NCI-H1694 (cell line): ENCODE data around the gene PLA2G5.

Experiments used
- DNase-seq: peaks from one replicate; lab custom pipeline; 2025; lab: John Stamatoyannopoulos, UW

PLA2G5 gene

GRCh38 chr1:20068722-20069121, 1.3 kb upstream of the PLA2G5 start:
- no peak for DNase-seq

- DNase-seq = no peak
These were observed 363 bp downstream of the PLA2G5 start for GRCh38 chr1:20070357-20070756.

DNA sequence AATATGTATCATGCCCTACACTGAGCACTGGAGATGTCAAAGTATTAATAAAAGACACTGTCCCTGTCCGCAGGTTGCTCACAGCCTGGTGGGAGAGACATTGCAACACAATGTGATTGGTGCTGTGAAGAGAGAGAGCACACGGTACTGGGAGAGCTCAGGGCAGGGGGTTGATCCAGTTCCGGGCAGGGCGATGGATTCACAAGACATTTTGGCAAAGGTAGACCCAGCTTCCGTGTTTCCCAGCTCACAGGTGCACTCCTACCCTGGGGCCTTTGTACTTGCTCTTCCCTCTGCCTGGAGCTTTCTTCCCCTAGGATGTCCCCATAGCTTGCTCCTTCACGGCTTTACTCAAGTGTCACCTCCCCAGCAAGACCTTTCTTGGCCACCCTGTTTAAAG, 1.4 kb downstream of the PLA2G5 start:
- DNase-seq = no peak

- DNase-seq = no peak
These were observed 2.8 kb downstream of the PLA2G5 start for GRCh38 chr1:20072771-20073170.

- no peak for DNase-seq
These were observed 3.3 kb downstream of the PLA2G5 start for GRCh38 chr1:20073256-20073655.

DNA sequence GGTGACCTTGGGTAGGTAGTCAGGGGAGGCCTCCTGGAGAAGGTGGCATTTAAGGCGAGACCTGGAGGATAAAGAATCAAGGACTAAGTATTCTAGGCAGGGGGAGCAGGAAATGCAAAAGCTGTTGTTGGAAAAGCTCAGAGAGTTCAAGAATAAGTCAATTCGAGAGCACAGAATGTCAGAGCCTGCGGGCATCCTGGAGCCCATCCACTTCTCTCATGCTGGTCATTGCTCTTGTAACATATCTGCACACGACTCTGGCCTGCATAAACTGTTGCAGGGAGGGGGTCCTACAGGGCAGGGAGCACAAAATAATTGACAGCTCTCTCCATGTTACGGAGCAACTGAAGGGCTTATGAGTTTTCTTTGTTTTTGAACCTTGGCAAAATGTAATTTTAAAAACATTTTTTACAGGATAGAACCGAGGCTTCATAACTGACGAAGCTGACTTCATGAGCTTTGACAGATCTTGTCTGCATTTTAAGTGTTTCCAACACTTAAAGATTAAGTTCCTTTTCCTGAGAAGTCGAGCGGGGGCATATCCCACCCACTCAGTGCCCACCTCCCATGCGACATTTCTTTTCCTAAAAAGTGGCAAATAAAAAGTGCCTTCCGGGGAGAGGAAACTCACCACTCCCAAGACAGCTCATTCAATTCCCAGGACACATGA, 4.2 kb downstream of the PLA2G5 start:
- no peak for DNase-seq

GRCh38 chr1:20074725-20075171, 4.8 kb downstream of the PLA2G5 start:
- DNase-seq = no peak

- no peak for DNase-seq
These were observed 5.4 kb downstream of the PLA2G5 start for GRCh38 chr1:20075345-20075744.

GRCh38 chr1:20076223-20076622, 6.2 kb downstream of the PLA2G5 start:
- DNase-seq = no peak

- no peak for DNase-seq
These were observed 6.9 kb downstream of the PLA2G5 start for GRCh38 chr1:20076710-20077461.

- DNase-seq = no peak
These were observed 8.2 kb downstream of the PLA2G5 start for GRCh38 chr1:20078171-20078651.

- DNase-seq = no peak
These were observed 8.7 kb downstream of the PLA2G5 start for GRCh38 chr1:20078711-20079110.

DNA sequence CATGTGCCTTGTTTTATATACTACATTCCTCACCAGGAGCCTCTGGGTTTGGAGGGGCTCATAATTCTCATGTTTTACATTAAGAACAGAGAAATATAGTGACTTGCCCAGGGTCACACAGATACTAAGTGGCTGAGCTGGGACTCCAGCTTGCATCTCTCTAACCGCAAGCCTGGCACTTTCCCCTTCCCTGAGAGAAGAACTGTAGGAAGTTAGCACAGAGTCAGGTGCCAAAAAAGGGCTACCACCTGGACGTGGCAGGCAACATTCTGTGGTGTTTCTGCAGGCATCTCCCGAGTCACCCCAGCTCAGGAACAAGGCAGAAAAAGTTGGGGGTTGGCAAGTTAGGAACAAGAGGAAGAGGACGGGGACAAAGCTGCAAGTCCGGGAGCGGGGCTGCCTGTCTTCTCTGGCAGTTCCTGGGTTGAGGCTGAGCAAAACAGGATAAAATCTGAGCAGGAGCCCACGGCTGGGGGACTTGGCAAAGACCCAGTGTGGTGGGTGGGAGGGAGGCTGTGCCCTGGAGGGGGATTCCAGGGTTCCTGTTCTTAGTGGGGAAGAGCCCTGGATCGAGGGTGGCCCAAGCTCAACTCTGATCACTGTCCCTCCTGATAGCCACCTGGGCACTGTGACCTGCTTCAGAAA, 9.8 kb downstream of the PLA2G5 start:
- no peak for DNase-seq

DNA sequence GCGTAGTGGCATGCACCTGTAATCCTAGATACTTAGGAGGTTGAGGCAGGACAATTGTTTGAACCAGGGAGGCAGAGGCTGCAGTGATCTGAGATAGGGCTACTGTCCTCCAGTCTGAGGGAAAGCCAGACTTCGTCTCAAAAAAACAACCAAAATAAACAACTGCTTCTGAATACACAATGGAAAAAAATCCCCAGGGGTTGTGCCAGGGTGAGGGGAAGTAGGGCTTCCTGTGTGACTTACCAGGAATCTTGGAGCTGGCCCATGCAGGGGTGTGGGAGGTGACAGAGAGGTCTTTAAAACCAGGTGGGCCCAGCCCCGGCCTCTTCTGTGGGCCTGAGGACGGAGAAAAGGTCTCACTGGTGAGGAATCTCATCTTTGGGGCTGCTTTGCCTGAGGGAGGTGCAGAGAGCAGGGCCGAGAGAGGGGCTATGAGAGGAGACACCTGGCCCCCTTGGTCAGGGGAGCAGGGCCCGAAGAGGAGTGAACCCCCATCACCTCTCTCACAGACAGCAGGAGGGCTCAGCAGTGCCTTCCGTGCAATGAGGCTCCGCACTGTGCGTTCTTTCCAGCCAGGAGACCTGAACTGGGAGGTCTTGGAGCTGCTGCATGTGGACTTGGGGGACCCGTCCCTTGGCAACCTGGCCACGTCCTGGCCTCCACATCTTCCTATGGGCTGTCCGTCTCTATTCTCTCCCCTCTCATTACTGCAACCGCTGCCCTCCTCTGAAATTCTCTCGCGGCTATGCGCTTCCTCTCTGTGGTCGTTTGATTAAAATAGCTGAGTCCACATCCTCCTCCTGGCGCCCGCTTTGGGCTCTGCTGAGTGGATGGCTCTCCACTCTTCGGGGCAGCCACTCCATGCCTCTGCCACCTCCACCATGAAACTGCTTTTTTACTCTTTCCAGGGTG, 10.7 kb downstream of the PLA2G5 start:
- DNase-seq = no peak

DNA sequence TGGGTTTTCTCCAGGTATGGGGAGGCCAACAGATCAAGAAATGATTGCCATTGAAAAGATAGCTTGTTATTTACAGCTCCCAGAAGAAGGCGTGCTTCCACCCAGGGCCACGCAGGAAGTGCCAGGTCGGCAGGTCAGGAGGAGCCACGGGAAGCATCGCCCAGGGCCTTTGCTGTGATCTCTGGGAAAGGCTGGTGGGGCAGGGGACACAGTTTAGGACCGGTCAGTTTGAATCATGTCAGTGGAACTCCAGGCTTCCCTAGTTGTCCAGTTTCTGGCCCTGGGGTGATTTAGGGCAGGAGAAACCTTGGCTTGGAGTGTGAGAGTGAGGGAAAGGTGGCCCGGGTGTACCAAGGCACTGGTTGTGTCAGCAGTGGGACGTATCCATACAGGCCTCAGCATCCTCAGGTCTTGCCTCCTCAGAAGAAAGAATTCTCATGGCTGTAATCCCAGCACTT, 11.4 kb downstream of the PLA2G5 start:
- no peak for DNase-seq

DNA sequence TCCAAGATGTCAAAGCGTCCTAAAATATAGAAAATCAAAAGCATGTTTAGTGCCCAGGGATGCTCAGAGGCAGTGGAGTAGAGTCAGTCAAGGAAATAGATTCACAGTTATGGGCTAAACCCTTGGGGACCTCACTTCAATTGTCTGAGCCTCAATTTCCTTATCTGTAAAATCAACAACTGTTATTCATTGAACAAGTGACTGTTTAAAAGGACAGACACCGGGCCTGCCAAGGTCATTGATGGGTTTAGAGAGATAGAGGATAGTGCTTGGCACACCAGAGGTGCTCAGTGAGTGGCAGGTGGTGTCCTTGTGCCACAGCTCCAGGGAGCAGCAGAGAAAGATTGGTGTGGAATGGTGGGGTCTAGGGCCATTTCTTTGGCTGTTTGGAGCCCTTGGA, 12.8 kb downstream of the PLA2G5 start:
- DNase-seq = no peak

- DNase-seq = no peak
These were observed 13.4 kb downstream of the PLA2G5 start for GRCh38 chr1:20083178-20083944.

GRCh38 chr1:20086800-20087199, 16.8 kb downstream of the PLA2G5 start:
- peak; percentile 20 for DNase-seq

- no peak for DNase-seq
These were observed 17.7 kb downstream of the PLA2G5 start for GRCh38 chr1:20087668-20088067.

DNA sequence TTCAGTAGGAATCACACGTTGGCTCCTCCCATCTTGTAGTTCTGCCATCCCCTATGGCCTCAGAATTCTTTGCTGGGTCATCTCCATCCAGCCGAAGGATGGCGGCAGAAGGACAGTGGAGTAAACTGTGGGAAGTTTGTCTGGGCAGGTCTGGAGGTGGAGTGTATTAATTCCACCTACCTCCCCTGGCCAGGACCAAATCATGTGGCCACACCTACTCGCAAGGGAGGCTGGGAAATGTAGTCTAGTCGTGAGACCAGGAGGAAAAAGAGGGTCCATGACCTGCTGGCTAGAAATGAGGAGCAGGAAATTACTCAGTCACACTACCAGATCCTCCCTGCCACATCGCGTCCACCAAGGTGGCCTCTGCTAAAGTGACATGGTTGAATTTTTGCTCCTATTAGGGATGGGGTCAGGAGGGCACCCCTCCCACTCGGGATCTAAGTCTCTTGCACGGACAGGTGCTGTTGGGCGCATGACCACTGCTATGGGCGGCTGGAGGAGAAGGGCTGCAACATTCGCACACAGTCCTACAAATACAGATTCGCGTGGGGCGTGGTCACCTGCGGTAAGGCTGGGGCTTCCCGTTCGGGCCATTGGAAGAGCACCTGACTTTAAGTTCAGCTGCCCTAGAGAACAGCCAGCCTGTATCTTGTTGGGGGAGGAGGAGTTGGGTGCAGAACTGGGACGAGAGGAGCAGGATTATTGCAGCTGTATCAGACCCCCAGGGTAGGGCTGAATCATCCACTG, 19.5 kb downstream of the PLA2G5 start:
- no peak for DNase-seq
